HL-60 (cell line): ENCODE measurements around the gene OOSP4B.

Experiments
- DNase-seq, 2 experiments: peaks; one replicate each; pipeline ENCODE4 v3.0.0-alpha.2; 2010 to 2020; ENCODE audit warnings: low read depth in 1 of 2, low spot score in 1 of 2
- H3K27ac ChIP-seq: fragments of 250-450 bp; sonication (Bioruptor Pico); replicated peaks from 2 replicates; pipeline ENCODE4 v1.5.1; 2020; ENCODE audit warnings: mild to moderate bottlenecking, moderate library complexity
- H3K27me3 ChIP-seq: fragments of 250-450 bp; sonication (Bioruptor Pico); 2 replicates; pipeline ENCODE4 v1.5.1; 2021; ENCODE audit warnings: mild to moderate bottlenecking, moderate library complexity; ENCODE audit not compliant: insufficient read depth, poor library complexity, severe bottlenecking
- H3K4me3 ChIP-seq: replicated peaks from 2 replicates; pipeline ENCODE4 v1.5.1; 2011; ENCODE audit warnings: mild to moderate bottlenecking, control low read depth, low read length; ENCODE audit not compliant: insufficient read depth
- CTCF ChIP-seq: IDR thresholded peaks from one replicate; pipeline ENCODE4 v1.5.1; 2011; ENCODE audit warnings: low read length, control low read depth, inconsistent platforms; ENCODE audit not compliant: insufficient read depth
- GABPA ChIP-seq: IDR thresholded peaks from 2 replicates; pipeline ENCODE4 v1.6.1; 2012; ENCODE audit warnings: low read depth
- POLR2AphosphoS5 ChIP-seq: IDR thresholded peaks from 2 replicates; pipeline ENCODE4 v1.6.1; 2012; ENCODE audit warnings: low read depth
- SPI1 ChIP-seq: IDR thresholded peaks from 2 replicates; pipeline ENCODE4 v1.6.1; 2012; ENCODE audit warnings: low read depth, mild to moderate bottlenecking, borderline replicate concordance
- TF ChIP-seq, protein P1 (sequence below): IDR thresholded peaks from 2 replicates; pipeline ENCODE4 v1.6.1; 2012; ENCODE audit warnings: low read depth; ENCODE audit not compliant: insufficient replicate concordance

OOSP4B gene

GRCh38 chr11:60059052-60059451 is 42.1 kb downstream of the OOSP4B start:
- H3K27ac ChIP-seq: peak overlapping the region; percentile 95
- no peak for TF ChIP-seq POLR2AphosphoS5
- TF ChIP-seq SPI1: no peak
- TF ChIP-seq, protein P1, sequence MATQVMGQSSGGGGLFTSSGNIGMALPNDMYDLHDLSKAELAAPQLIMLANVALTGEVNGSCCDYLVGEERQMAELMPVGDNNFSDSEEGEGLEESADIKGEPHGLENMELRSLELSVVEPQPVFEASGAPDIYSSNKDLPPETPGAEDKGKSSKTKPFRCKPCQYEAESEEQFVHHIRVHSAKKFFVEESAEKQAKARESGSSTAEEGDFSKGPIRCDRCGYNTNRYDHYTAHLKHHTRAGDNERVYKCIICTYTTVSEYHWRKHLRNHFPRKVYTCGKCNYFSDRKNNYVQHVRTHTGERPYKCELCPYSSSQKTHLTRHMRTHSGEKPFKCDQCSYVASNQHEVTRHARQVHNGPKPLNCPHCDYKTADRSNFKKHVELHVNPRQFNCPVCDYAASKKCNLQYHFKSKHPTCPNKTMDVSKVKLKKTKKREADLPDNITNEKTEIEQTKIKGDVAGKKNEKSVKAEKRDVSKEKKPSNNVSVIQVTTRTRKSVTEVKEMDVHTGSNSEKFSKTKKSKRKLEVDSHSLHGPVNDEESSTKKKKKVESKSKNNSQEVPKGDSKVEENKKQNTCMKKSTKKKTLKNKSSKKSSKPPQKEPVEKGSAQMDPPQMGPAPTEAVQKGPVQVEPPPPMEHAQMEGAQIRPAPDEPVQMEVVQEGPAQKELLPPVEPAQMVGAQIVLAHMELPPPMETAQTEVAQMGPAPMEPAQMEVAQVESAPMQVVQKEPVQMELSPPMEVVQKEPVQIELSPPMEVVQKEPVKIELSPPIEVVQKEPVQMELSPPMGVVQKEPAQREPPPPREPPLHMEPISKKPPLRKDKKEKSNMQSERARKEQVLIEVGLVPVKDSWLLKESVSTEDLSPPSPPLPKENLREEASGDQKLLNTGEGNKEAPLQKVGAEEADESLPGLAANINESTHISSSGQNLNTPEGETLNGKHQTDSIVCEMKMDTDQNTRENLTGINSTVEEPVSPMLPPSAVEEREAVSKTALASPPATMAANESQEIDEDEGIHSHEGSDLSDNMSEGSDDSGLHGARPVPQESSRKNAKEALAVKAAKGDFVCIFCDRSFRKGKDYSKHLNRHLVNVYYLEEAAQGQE: no peak
- TF ChIP-seq GABPA: no peak
- TF ChIP-seq CTCF: no peak
- DNase-seq: no peak
- peak overlapping the region; percentile 60 for H3K4me3 ChIP-seq
- H3K27me3 ChIP-seq: no peaks in the 10 kb centered on the region

- no peak for DNase-seq
- Histone ChIP-seq H3K4me3 (peak overlapping the region; percentile 60), H3K27me3 (no peaks in the 10 kb centered on the region), H3K27ac (peak overlapping the region; percentile 95)
- no peak for TF ChIP-seq POLR2AphosphoS5
- TF ChIP-seq GABPA: no peak
- TF ChIP-seq, protein P1: no peak
- no peak for TF ChIP-seq CTCF
- TF ChIP-seq SPI1: no peak
Observed at GRCh38 chr11:60059521-60060240, 42.7 kb downstream of the OOSP4B start.

DNA sequence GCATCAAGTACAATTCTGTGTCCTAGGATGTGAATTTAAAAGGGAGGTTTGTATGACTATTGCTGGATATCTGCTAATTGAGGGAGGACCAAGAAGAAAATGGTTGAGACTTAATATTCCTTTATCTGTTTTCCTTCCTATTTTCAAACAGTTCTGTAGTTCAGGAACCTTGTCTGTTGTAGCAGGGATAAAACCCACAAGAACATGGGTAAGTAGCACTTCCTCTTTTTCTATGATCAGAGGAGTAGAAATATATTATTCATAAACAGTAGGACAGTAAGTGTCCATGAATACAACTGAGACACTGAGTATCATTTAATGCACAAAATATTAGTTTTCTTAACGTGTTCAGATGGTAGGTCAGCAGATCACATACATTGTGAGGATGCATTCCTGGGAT is 47.1 kb downstream of the OOSP4B start:
- peak in 1 of 2 experiments; percentile 45 for DNase-seq
- Histone ChIP-seq H3K27ac (peak overlapping the region; percentile 50), H3K4me3 (no peak overlapping the region), H3K27me3 (no peaks in the 10 kb centered on the region)
- TF ChIP-seq, protein P1: no peak
- TF ChIP-seq SPI1: peak; percentile 100
